ENCODE measurements around the gene FAM120AOS.
A peak's percentile ranks its signal among the peaks of the same experiment; 100 is the strongest.

The FAM120AOS gene

DNA sequence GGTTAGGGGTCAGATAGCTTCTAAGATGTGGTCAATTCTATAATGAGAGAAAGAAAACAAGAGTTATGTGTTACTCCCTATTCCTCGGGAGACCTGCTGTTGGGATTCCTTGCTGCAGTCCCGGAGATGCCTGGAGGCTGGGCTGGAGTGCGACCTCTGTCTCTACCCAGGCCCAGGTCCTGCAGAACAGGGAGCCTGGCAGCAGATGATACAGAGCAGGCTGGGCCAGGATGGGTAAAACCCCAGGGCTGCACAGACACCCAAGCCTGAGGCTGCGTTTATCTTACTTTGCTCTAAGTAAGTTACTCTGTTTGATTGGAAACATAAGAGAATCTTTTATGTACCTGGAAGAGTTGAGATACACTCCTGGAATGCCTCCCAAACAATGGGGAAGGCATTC, 26.9 kb upstream of the FAM120AOS start:
- Histone ChIP-seq H3K9ac (ENCODE audit: low read length) (no peak overlapping the region), H3K36me3 (ENCODE audit: control insufficient read depth, insufficient read depth, low read length) (peaks cover 4% of the 10 kb centered on the region), H3K4me3 (ENCODE audit: low read length) (no peak overlapping the region), H3K4me1 (ENCODE audit: control insufficient read depth, insufficient read depth, low read length) (no peaks in the 10 kb centered on the region), H3K9me3 (ENCODE audit: control insufficient read depth, low read length) (no peaks in the 10 kb centered on the region), H3K27me3 (ENCODE audit: control insufficient read depth, insufficient read depth, low read length) (no peaks in the 10 kb centered on the region)

DNA sequence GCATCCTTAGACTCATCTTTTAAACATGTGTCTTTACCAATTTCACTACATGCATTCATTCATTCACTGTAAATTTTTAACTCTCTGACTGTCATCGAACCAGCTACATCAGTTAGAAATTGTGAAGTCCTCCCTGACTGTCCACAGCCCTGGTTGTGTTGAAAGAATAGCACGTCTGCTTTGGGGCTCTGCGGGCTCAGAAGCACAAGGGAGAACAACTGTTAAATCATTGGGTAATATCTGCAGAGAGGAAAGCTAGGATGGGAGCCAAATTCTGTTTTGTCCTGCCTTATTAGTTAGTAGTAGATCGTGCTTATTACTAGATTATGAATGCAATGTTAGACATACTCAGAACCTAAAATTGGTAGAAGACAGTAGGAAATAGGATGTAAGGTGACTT, 26.3 kb upstream of the FAM120AOS start:
- H3K4me1 ChIP-seq (ENCODE audit: control insufficient read depth, insufficient read depth, low read length) = no peaks in the 10 kb centered on the region
- H3K27me3 ChIP-seq (ENCODE audit: control insufficient read depth, insufficient read depth, low read length) = no peaks in the 10 kb centered on the region
- no peaks in the 10 kb centered on the region for H3K9me3 ChIP-seq (ENCODE audit: control insufficient read depth, low read length)
- H3K4me3 ChIP-seq (ENCODE audit: low read length) = no peak overlapping the region
- no peak overlapping the region for H3K9ac ChIP-seq (ENCODE audit: low read length)
- H3K36me3 ChIP-seq (ENCODE audit: control insufficient read depth, insufficient read depth, low read length) = peaks cover 4% of the 10 kb centered on the region

DNA sequence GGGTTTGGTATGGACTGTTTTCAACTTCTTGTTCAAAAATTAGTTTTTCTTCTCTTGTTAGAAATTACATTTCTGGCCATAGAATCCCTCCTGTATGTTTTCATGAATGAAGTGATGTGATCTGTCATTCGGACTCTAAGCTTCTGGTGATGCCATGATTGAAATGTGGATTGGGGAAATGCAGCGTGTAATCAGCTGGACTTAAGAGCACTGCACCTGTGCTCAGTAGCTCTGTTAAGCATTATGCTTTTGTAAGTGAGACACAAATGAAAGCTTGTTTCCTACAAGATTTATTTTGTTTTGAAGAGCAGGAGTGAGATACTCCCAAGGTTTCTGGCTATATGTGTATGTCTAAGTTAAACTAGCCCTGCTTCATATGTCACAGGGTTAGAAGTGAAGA, 24.0 kb upstream of the FAM120AOS start:
- Histone ChIP-seq H3K4me1 (ENCODE audit: control insufficient read depth, insufficient read depth, low read length) (peaks cover under 1% of the 10 kb centered on the region), H3K9me3 (ENCODE audit: control insufficient read depth, low read length) (no peaks in the 10 kb centered on the region), H3K36me3 (ENCODE audit: control insufficient read depth, insufficient read depth, low read length) (no peaks in the 10 kb centered on the region), H3K9ac (ENCODE audit: low read length) (no peak overlapping the region), H3K4me3 (ENCODE audit: low read length) (no peak overlapping the region), H3K27me3 (ENCODE audit: control insufficient read depth, insufficient read depth, low read length) (no peaks in the 10 kb centered on the region)

DNA sequence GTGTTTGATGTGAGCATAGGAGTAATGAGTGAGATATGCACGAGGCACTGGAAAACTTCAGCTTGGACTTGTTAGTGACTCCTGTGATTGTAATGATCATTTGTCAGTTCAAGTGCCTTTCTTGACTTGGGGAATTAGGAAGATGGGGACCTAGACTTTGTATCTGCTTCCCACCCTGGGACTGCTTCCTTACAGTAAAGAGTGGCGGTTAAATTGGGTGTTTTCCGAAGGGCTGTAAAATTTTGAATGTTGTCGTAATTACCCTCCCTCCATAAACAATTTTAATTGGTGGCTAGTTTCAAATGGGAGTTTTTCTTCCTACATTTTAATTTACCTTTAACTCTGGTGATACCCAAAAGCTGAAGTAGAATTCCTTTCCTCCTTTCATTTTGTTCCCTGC, 23.5 kb upstream of the FAM120AOS start:
- Histone ChIP-seq H3K9me3 (ENCODE audit: control insufficient read depth, low read length) (no peaks in the 10 kb centered on the region), H3K4me3 (ENCODE audit: low read length) (no peak overlapping the region), H3K27me3 (ENCODE audit: control insufficient read depth, insufficient read depth, low read length) (no peaks in the 10 kb centered on the region), H3K36me3 (ENCODE audit: control insufficient read depth, insufficient read depth, low read length) (no peaks in the 10 kb centered on the region), H3K4me1 (ENCODE audit: control insufficient read depth, insufficient read depth, low read length) (peaks cover 3% of the 10 kb centered on the region), H3K9ac (ENCODE audit: low read length) (no peak overlapping the region)

DNA sequence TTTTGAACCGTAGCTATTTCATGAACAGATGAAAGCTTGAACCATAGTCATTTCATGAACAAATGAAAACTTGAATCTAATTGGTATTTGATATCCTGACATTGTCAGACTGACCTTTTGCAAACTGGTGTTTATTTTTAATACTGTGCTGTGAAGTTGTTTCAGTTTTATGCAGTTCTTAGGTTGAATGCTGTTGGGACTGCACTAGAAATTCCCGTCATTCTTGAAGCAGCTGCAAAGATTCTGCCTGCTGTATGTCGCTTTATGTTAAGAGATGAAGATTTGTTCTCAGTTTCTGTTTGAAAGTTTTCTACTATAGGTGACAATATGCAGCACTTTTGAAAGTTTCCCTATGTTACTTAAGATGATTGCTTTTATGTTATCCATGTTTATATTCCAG, 22.5 kb upstream of the FAM120AOS start:
- Histone ChIP-seq H3K9ac (ENCODE audit: low read length) (no peak overlapping the region), H3K4me1 (ENCODE audit: control insufficient read depth, insufficient read depth, low read length) (peaks cover 5% of the 10 kb centered on the region), H3K4me3 (ENCODE audit: low read length) (no peak overlapping the region), H3K36me3 (ENCODE audit: control insufficient read depth, insufficient read depth, low read length) (no peaks in the 10 kb centered on the region), H3K27me3 (ENCODE audit: control insufficient read depth, insufficient read depth, low read length) (no peaks in the 10 kb centered on the region), H3K9me3 (ENCODE audit: control insufficient read depth, low read length) (no peaks in the 10 kb centered on the region)

DNA sequence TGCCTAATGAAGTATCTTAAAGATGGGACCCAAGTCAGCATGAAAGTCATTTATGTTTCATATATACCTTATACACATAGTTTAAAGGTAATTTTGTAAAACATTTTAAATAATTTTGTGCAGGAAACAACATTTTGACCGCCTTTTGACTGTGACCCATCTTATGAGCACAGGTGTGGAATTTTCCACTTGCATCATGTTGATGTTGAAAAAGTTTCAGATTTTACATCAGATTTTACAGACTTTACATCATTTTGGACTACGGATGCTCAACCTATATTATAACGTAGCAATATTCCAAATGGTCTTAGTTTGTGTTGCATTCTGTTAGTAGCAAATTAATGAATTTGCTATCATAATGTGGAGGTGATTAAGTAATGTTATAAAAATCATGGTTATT, 21.7 kb upstream of the FAM120AOS start:
- no peaks in the 10 kb centered on the region for H3K27me3 ChIP-seq (ENCODE audit: control insufficient read depth, insufficient read depth, low read length)
- no peak overlapping the region for H3K4me3 ChIP-seq (ENCODE audit: low read length)
- no peaks in the 10 kb centered on the region for H3K9me3 ChIP-seq (ENCODE audit: control insufficient read depth, low read length)
- no peaks in the 10 kb centered on the region for H3K36me3 ChIP-seq (ENCODE audit: control insufficient read depth, insufficient read depth, low read length)
- H3K4me1 ChIP-seq (ENCODE audit: control insufficient read depth, insufficient read depth, low read length) = peaks cover 12% of the 10 kb centered on the region
- H3K9ac ChIP-seq (ENCODE audit: low read length) = no peak overlapping the region

DNA sequence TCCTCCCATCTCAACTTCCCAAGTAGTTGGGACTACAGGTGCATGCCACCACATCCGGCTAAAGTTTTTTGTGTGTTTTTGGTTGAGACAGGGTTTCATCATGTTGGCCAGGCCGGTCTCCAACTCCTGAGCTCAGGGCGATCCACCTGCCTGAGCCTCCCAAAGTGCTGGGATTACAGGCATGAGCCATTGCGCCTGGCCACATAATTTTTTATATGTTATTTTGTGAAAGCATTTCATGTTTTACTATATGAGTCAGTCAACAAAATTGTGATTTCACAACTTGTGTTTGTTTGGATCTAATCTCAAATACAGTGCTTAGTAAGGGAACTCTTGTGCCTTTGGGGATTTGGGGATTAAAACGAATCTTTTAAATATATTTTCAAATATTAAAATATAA, 20.0 kb upstream of the FAM120AOS start:
- no peaks in the 10 kb centered on the region for H3K27me3 ChIP-seq (ENCODE audit: control insufficient read depth, insufficient read depth, low read length)

DNA sequence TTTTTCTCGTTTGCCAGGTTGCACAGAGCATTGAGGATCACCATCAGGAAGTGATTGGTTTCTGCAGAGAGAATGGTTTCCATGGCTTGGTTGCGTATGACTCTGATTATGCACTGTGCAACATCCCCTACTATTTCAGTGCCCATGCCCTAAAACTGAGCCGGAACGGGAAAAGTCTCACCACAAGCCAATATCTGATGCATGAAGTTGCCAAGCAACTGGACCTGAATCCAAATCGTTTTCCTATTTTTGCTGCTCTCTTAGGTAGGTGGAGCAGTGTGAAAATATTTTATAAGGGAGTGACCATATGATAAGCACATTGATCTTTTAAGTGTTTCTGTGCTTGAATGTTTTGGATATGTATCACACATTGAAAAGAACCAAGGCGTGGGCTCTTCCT, 17.7 kb upstream of the FAM120AOS start:
- Histone ChIP-seq H3K9ac (ENCODE audit: low read length) (no peak overlapping the region), H3K9me3 (ENCODE audit: control insufficient read depth, low read length) (no peaks in the 10 kb centered on the region), H3K36me3 (ENCODE audit: control insufficient read depth, insufficient read depth, low read length) (no peaks in the 10 kb centered on the region), H3K27me3 (ENCODE audit: control insufficient read depth, insufficient read depth, low read length) (no peaks in the 10 kb centered on the region), H3K4me3 (ENCODE audit: low read length) (no peak overlapping the region), H3K4me1 (ENCODE audit: control insufficient read depth, insufficient read depth, low read length) (peaks cover 46% of the 10 kb centered on the region)

More for the DNA sequence above, 20.0 kb upstream of the FAM120AOS start:
- H3K4me3 ChIP-seq (ENCODE audit: low read length) = no peak overlapping the region
- H3K4me1 ChIP-seq (ENCODE audit: control insufficient read depth, insufficient read depth, low read length) = peaks cover 27% of the 10 kb centered on the region
- H3K9me3 ChIP-seq (ENCODE audit: control insufficient read depth, low read length) = no peaks in the 10 kb centered on the region
- no peak overlapping the region for H3K9ac ChIP-seq (ENCODE audit: low read length)
- H3K36me3 ChIP-seq (ENCODE audit: control insufficient read depth, insufficient read depth, low read length) = no peaks in the 10 kb centered on the region

DNA sequence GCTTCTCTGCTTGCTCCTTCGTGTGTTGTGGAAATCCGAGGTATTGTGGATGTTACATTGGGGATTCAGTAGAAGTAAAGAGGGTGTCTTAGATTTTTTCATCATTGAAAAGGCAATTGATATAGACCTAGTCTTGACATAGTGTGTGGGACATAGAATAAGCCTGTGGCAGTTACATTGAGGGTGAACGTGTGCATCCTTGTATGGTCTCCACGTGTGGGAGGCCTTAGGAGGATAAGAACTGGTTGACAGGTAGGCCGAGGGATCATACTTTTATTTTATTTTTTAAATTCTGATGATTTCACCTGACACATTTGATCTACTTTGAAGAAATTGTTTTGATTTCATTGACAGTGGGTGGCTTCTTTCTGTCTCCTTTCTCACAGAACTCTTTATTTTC, 17.0 kb upstream of the FAM120AOS start:
- H3K9me3 ChIP-seq (ENCODE audit: control insufficient read depth, low read length) = no peaks in the 10 kb centered on the region
- no peaks in the 10 kb centered on the region for H3K36me3 ChIP-seq (ENCODE audit: control insufficient read depth, insufficient read depth, low read length)
- no peaks in the 10 kb centered on the region for H3K27me3 ChIP-seq (ENCODE audit: control insufficient read depth, insufficient read depth, low read length)
- no peak overlapping the region for H3K4me3 ChIP-seq (ENCODE audit: low read length)
- peaks cover 53% of the 10 kb centered on the region for H3K4me1 ChIP-seq (ENCODE audit: control insufficient read depth, insufficient read depth, low read length)
- H3K9ac ChIP-seq (ENCODE audit: low read length) = no peak overlapping the region

DNA sequence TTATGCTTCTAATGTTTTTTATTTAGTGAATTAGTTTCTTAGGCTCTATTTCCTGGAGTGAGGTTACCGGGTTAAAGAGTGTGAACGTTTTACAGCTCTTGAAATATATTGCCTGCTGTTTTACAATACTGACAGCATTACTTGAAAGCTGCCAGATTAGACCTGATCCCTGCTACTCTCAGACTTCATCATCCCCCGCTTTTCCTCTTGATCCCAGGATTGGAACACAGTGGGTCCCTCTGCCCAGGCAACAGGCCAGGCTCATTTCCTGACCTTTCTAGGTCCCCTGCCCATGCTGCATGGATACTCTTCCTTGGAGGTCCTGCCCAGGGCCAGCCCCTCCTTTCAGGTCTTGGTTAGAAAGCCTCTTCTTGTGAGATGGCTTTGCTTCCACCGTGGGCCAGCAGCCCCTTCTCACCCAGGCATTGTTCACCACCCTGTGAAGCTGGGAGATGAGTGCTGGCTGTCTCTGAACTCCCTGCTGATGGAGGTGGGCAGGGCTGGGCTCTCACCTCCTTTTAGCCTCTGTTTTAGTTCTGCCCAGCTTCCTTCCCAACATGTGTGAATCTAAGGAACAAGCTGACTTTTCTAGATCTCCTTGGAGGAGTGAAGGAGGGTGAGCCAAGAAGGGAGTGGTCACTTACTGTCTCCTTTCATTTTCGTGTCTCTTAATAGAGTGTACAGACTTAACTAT, 15.5 kb upstream of the FAM120AOS start:
- Histone ChIP-seq H3K9ac (ENCODE audit: low read length) (peak overlapping the region; percentile 71), H3K36me3 (ENCODE audit: control insufficient read depth, insufficient read depth, low read length) (no peaks in the 10 kb centered on the region), H3K4me1 (ENCODE audit: control insufficient read depth, insufficient read depth, low read length) (peaks cover 67% of the 10 kb centered on the region), H3K9me3 (ENCODE audit: control insufficient read depth, low read length) (no peaks in the 10 kb centered on the region), H3K27me3 (ENCODE audit: control insufficient read depth, insufficient read depth, low read length) (no peaks in the 10 kb centered on the region), H3K4me3 (ENCODE audit: low read length) (no peak overlapping the region)

DNA sequence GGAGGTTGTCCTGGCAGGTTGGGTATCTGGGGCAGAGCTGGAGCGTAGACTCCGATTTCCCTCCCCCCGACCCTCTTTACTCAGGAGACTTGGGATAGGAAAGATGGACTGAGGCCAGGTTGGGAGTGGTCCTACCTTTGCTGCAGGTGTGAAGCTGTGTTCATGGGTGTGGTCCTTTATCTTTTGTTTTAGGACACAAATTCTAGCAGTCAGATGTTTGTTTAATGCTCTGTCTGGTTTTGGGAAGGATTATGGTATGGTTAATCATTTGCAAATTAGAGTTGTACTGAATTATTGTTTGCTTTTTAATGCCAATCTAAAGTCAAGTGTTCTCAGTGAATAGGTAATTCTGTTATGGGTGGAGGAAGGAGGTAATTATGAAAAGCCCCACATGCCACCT, 14.1 kb upstream of the FAM120AOS start:
- H3K4me3 ChIP-seq (ENCODE audit: low read length) = no peak overlapping the region
- no peak overlapping the region for H3K9ac ChIP-seq (ENCODE audit: low read length)
- H3K27me3 ChIP-seq (ENCODE audit: control insufficient read depth, insufficient read depth, low read length) = no peaks in the 10 kb centered on the region
- no peaks in the 10 kb centered on the region for H3K9me3 ChIP-seq (ENCODE audit: control insufficient read depth, low read length)
- H3K4me1 ChIP-seq (ENCODE audit: control insufficient read depth, insufficient read depth, low read length) = peaks cover 73% of the 10 kb centered on the region
- no peaks in the 10 kb centered on the region for H3K36me3 ChIP-seq (ENCODE audit: control insufficient read depth, insufficient read depth, low read length)

DNA sequence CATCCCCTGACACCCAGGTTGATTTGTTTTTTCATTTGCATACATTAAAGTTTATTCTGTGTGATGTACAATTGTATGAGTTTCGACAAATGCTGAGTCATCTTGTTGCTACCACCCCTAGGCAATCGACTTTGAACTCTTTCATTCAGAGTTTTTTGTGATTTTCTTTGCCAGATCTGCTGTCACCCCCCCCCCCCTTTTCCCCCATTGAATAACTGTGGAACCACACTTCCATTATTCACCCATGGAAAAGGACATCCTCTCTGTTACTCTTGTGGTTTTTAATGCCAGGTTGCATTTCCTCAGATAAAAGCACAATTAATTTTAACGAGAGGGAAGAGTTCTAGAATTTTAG, 13.7 kb upstream of the FAM120AOS start:
- no peaks in the 10 kb centered on the region for H3K9me3 ChIP-seq (ENCODE audit: control insufficient read depth, low read length)
- H3K4me1 ChIP-seq (ENCODE audit: control insufficient read depth, insufficient read depth, low read length) = peaks cover 69% of the 10 kb centered on the region
- no peak overlapping the region for H3K4me3 ChIP-seq (ENCODE audit: low read length)
- no peaks in the 10 kb centered on the region for H3K27me3 ChIP-seq (ENCODE audit: control insufficient read depth, insufficient read depth, low read length)
- H3K36me3 ChIP-seq (ENCODE audit: control insufficient read depth, insufficient read depth, low read length) = no peaks in the 10 kb centered on the region
- no peak overlapping the region for H3K9ac ChIP-seq (ENCODE audit: low read length)

Measured in mucosa of stomach (tissue), 1 donor.